HG02852 (cell line): ENCODE results near the gene LMLN.
"Not testable (repeated sequence)": the region's sequence is repeated elsewhere in the genome, so short reads cannot be mapped to it uniquely, and the experiment has no call there.

Source experiments
- ATAC-seq: cut with Tn5 transposase; IDR thresholded peaks from one replicate; pipeline ENCODE4 v1.9.1; 2021; ENCODE audit warnings: mild to moderate bottlenecking, moderate library complexity; ENCODE audit not compliant: unreplicated experiment

The LMLN gene

GRCh38 chr3:198071602-198072287 is 111.7 kb downstream of the LMLN start:
- peak; percentile 100 for ATAC-seq

DNA sequence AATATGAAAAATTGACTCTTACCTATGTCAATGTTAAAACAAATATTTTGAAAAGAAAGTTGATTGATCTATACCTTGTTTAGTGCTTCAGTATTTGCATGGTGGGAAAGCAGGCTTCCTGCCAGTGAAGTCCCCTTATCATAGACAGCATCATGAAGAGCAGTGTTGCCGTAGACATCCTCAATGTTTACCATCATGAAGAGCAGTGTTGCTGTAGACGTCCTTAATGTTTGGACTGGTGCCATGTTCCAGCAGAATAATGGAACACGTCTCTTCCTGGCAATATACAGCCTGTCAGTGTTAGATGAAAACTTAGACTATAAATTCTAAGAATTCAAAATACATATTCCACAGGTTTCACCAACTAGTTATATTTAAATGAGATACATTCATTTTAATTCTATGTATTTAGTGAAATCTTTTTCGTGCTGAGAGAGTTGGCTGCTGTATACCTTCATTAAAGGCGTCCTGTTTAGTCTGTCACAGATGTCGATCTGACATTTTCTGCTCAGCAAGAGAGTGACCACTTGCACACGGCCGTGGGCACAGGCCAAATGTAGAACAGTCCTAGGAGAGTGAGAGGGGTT is 116.8 kb downstream of the LMLN start:
- ATAC-seq = no peak

DNA sequence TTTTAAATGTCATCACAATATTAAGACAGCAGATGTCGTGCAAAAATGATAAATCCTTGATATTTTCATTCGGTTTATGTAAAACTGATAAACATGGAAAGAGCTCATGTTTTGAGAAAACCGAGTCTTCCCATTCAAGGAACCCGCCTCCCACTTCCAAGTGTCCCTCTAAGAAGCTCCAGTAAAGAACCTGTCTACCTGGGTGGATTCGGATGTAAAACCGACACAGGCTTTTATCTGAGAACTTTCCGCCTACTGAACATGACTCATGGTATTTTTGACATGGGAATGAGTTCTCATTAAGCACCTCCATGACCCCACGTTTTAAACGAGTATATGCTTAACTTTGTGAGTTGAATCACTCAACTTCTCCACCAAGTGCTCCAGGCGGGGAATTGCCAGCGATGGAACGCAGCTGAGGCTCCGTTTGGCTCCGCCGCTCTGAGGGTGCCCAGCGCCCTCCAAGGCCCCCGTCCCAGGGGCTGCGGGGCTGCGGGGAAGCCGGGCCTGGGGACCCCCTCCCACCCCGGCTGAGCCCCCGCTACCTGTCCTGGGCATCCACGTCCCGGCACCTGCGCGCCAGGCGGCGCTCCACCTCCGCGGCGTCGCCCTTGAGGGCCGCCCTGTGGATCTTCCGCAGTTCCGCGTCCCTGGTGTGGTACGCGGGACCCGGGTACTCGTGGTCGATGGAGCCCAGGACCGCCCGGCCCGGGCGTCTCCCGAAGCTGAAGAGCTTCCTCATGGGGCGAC is 119.9 kb downstream of the LMLN start:
- ATAC-seq = no peak

GRCh38 chr3:198080521-198081384 is 120.7 kb downstream of the LMLN start:
- ATAC-seq = peak; percentile 81

DNA sequence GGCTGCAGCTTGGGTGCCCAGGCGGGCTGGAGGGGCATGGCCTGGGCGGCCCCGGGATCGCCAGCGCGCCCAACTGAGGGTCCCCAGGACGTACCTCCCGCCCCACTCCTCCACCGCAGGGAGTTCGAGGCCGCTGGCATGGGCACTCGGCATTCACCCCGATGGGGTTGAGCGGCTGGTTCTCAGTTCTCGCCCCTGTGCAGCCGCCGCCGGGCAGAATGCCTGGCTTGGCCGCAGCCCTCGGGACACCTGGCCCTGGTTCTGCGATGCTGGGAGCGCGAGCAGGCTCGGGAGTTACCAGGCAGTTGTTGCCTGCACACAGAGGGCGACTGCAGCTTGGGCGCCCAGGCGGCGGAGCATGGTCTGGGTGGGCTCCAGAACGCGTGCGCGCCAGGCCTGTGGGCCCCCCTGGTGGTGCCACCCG is 121.4 kb downstream of the LMLN start:
- no peak for ATAC-seq

DNA sequence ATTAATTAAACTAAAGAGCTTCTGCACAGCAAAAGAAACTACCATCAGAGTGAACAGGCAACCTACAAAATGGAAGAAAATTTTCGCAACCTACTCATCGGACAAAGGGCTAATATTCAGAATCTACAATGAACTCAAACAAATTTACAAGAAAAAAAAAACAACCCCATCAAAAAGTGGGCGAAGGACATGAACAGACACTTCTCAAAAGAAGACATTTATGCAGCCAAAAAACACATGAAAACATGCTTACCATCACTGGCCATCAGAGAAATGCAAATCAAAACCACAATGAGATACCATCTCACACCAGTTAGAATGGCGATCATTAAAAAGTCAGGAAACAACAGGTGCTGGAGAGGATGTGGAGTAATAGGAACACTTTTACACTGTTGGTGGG is 122.2 kb downstream of the LMLN start:
- not testable (repeated sequence) for ATAC-seq

GRCh38 chr3:198088421-198088955 is 128.5 kb downstream of the LMLN start:
- ATAC-seq = no peak

DNA sequence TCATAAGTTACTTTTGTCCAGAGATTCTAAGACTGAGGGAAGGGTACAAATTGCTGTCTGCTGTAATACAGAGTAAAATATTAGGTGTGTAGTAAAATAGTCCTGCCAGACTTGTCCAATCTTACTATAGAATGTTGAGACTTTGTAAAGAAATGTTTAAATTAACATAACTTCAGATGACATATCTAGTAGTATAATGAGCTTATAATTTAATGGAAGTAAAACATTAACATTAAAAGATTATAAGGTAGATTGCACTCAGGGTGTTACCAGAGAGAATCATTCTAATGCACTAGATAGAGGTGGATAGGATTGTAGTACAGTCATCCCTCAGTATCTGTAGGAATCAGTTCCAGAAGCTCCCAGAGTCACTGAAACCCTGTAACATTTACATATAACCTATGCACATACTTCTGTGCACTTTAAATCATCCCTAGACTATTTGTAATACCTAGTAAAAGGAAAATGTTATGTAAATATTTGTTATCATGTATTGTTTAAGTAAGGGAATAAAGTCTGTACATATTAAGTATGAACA is 130.8 kb downstream of the LMLN start:
- no peak for ATAC-seq

- ATAC-seq = no peak
These were observed 132.3 kb downstream of the LMLN start for GRCh38 chr3:198092276-198092675.

DNA sequence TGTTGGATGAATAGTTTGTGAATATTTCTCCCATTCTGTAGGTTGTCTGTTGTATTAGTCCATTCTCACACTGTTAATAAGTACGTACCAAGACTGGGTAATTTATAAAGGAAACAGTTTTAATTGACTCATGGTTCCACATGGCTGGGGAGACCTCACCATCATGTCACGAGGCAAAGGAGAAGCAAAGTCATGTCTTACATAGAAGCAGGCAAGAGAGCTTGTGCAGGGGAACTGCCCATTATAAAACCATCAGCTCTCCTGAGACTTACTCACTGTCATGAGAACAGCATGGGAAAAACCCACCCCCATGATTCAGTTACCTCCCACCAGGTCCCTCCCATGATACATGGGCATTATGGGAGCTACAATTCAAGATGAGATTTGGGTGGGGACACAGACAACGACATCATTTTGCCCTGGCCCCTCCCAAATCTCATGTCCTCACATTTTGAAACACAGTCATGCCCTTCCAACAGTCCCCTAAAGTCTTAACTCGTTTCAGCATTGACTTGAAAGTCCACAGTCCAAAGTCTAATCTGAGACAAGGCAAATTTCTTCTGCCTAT is 133.2 kb downstream of the LMLN start:
- ATAC-seq = no peak
